K562 (cell line): ENCODE measurements around the gene PSPC1. TPM values are rescaled to one million over a fixed set of nuclear protein-coding genes. Genes with fewer than 3 reads are reported as not detected.

Experiments
- ATAC-seq: fragments of 200-7000 bp; cut with Tn5 transposase; 3 replicates; pipeline ENCODE4 v1.9.1; 2020; ENCODE audit warnings: moderate library complexity
- BruUV-seq: library from RNA; stranded (reverse); fragments of 400-500 nt; replicated peaks from 2 replicates; lab custom pipeline; 2021; lab: Mats Ljungman, UMichigan
- CTCF ChIA-PET: fragments of 300-600 bp; formaldehyde crosslinking; extraction: SDS; loops from one replicate; lab custom pipeline; 2021; ENCODE audit warnings: low intra/inter-chr PET ratio; lab: Yijun Ruan, JAX
- POLR2A ChIA-PET: fragments of 300-600, 350-650 bp; sonication (Branson Sonifier 250); formaldehyde crosslinking; extraction: SDS; loops from one replicate; lab custom pipeline; 2021; ENCODE audit warnings: antibody characterized with exemption, inconsistent platforms; lab: Yijun Ruan, JAX
- DNase-seq, 4 experiments: peaks; one replicate each; pipeline versions ENCODE4 v3.0.0 to v3.0.0-alpha.2; 2011 to 2018; ENCODE audit warnings: low spot score in 3 of 4, mixed read lengths in 3 of 4; ENCODE audit errors: extremely low read depth in 1 of 4
- FAIRE-seq: peaks from 2 replicates; lab custom pipeline; 2011; peaks lifted over from hg19 to GRCh38; lab: Jason Lieb, UNC
- H2AFZ ChIP-seq: 2 replicates; pipeline ENCODE4 v1.6.0; 2011; ENCODE audit warnings: low read depth, low read length, control low read depth, inconsistent platforms
- H3K27ac ChIP-seq: fragments of 200-600 bp; 3 replicates; pipeline ENCODE4 v1.8.0; 2011; ENCODE audit warnings: low read depth, mild to moderate bottlenecking, control low read depth, inconsistent platforms, low read length, moderate library complexity, mixed read lengths; ENCODE audit errors: extremely low read depth
- H3K27me3 ChIP-seq, 2 experiments: fragments of 300-600 bp in 1 of 2; 2 replicates in 1 of 2; 3 replicates in 1 of 2; pipeline versions ENCODE4 v1.6.0 to v1.8.0; 2011; ENCODE audit warnings: inconsistent platforms in 2 of 2, low read length in 2 of 2, mild to moderate bottlenecking in 1 of 2, mixed read lengths in 1 of 2, moderate library complexity in 1 of 2; ENCODE audit not compliant: control insufficient read depth in 2 of 2, insufficient read depth in 2 of 2
- H3K36me3 ChIP-seq: fragments of 300-600 bp; 3 replicates; pipeline ENCODE4 v1.8.0; 2011; ENCODE audit warnings: mild to moderate bottlenecking, low read length, inconsistent platforms; ENCODE audit not compliant: control insufficient read depth, insufficient read depth
- H3K4me1 ChIP-seq, 2 experiments: fragments of 200-600 bp in 1 of 2; replicated peaks in 1 of 2; 2 replicates in 1 of 2; 3 replicates in 1 of 2; pipeline versions ENCODE4 v1.5.1 to v1.8.0; 2011; ENCODE audit warnings: inconsistent platforms in 2 of 2, low read length in 2 of 2, mild to moderate bottlenecking in 1 of 2, mixed read lengths in 1 of 2, moderate library complexity in 1 of 2; ENCODE audit not compliant: control insufficient read depth in 2 of 2, insufficient read depth in 2 of 2
- H3K4me2 ChIP-seq: 2 replicates; pipeline ENCODE4 v1.6.1; 2011; ENCODE audit warnings: low read length, control low read depth, inconsistent platforms, mixed read lengths; ENCODE audit not compliant: insufficient read depth
- H3K4me3 ChIP-seq: fragments of 200-600 bp; sonication (generic), shearing (Covaris generic); 2 replicates; pipeline ENCODE4 v1.5.1; 2016; ENCODE audit warnings: control low read depth, inconsistent platforms
- H3K79me2 ChIP-seq: fragments of 200-600 bp; 3 replicates; pipeline ENCODE4 v1.8.0; 2011; ENCODE audit warnings: low read length, inconsistent platforms; ENCODE audit not compliant: control insufficient read depth, insufficient read depth
- H3K9ac ChIP-seq, 2 experiments: 2 replicates each; pipeline versions ENCODE4 v1.6.0 to v1.6.1; 2011; ENCODE audit warnings: low read depth in 2 of 2, low read length in 2 of 2, control low read depth in 1 of 2, inconsistent platforms in 1 of 2, mild to moderate bottlenecking in 1 of 2, mixed read lengths in 1 of 2; ENCODE audit not compliant: insufficient read depth in 1 of 2
- H3K9me1 ChIP-seq: one replicate; pipeline ENCODE4 v1.6.0; 2011; ENCODE audit warnings: inconsistent platforms, mild to moderate bottlenecking, low read length, moderate library complexity; ENCODE audit not compliant: control insufficient read depth, insufficient read depth
- H3K9me3 ChIP-seq: replicated peaks from 2 replicates; pipeline ENCODE4 v1.5.1; 2011; ENCODE audit warnings: low read depth, low read length, inconsistent platforms; ENCODE audit not compliant: control insufficient read depth, insufficient read depth
- H4K20me1 ChIP-seq: replicated peaks from 2 replicates; pipeline ENCODE4 v1.6.1; 2011; ENCODE audit warnings: low read length, inconsistent platforms, mixed read lengths; ENCODE audit not compliant: control insufficient read depth, insufficient read depth
- DMBX1 ChIP-seq: fragments of 250-450 bp; sonication (Bioruptor Pico); IDR thresholded peaks from 2 replicates; pipeline ENCODE4 v1.8.0; 2022; ENCODE audit warnings: inconsistent platforms, mild to moderate bottlenecking, moderate library complexity, borderline replicate concordance
- EP400 ChIP-seq: fragments of 450-650 bp; IDR thresholded peaks from 2 replicates; pipeline ENCODE4 v1.6.1; 2017; ENCODE audit warnings: antibody characterized with exemption, mild to moderate bottlenecking, moderate library complexity
- HIVEP1 ChIP-seq: fragments of 250-450 bp; sonication (Bioruptor Pico); IDR thresholded peaks from 2 replicates; pipeline ENCODE4 v1.4.0; 2020; ENCODE audit warnings: mild to moderate bottlenecking
- HLTF ChIP-seq: fragments of 450-650 bp; IDR thresholded peaks from 2 replicates; pipeline ENCODE4 v1.6.1; 2016
- JUNB ChIP-seq: fragments of 450-650 bp; formaldehyde crosslinking; conservative IDR thresholded peaks from 2 replicates; pipeline ENCODE4 v1.4.0; 2020; ENCODE audit warnings: mild to moderate bottlenecking
- RBM39 ChIP-seq: fragments of 200-400 bp; formaldehyde crosslinking; optimal IDR thresholded peaks from 2 replicates; pipeline ENCODE3; 2018; ENCODE audit warnings: low read depth, low read length
- SMAD3 ChIP-seq: fragments of 450-650 bp; formaldehyde crosslinking; conservative IDR thresholded peaks from 2 replicates; pipeline ENCODE4 v1.4.0; 2020; ENCODE audit warnings: mild to moderate bottlenecking
- SREBF1 ChIP-seq: fragments of 150-350 bp; IDR thresholded peaks from 2 replicates; pipeline ENCODE4 v1.6.1; 2014; ENCODE audit warnings: antibody characterized with exemption, low read depth, low read length, borderline replicate concordance
- STAT5A ChIP-seq: IDR thresholded peaks from 2 replicates; pipeline ENCODE4 v1.6.1; 2012; ENCODE audit warnings: low read length, inconsistent platforms, borderline replicate concordance
- THRB ChIP-seq: fragments of 450-650 bp; formaldehyde crosslinking; conservative IDR thresholded peaks from 2 replicates; pipeline ENCODE4 v1.4.0; 2022; ENCODE audit warnings: mild to moderate bottlenecking, missing genetic modification characterization
- TRIM28 ChIP-seq: fragments of 450-650 bp; IDR thresholded peaks from 2 replicates; pipeline ENCODE4 v1.6.1; 2017
- ZNF347 ChIP-seq: fragments of 450-650 bp; formaldehyde crosslinking; IDR thresholded peaks from 2 replicates; pipeline ENCODE4 v1.4.0; 2020; ENCODE audit warnings: low read depth, mild to moderate bottlenecking, moderate library complexity
- WGBS: fragments of 100-300 bp; shearing (Covaris generic); methylation state at CpG from one replicate; pipeline ENCODE4 v1.1.6; 2016; ENCODE audit warnings: low coverage, mixed read lengths; ENCODE audit not compliant: insufficient coverage; ENCODE audit errors: missing lambda C conversion rate; 5-methylcytosine and 5-hydroxymethylcytosine counted together
- in situ Hi-C: fragments of 300-500 bp; cut with MboI; formaldehyde crosslinking; loops from 4 replicates; pipeline ENCODE4 v1.15.0; 2018; ENCODE audit warnings: inconsistent platforms, mixed read lengths
- intact Hi-C: fragments of 100-400 bp; cut with micrococcal nuclease; formaldehyde crosslinking; loops from 2 replicates; pipeline ENCODE4 v1.14.2; 2022
- polyA plus RNA-seq, 8 experiments: library from polyadenylated mRNA; depleted of rRNA in 4 of 8; stranded (reverse) in 5 of 8; unstranded in 3 of 8; fragments of >200 nt; fragmentation: Nextera tagmentation in 2 of 8; fragmentation: Illumina TruSeq in 1 of 8; extraction: Ambion mirVana in 2 of 8; extraction: Trizol in 1 of 8; gene quantifications; 2 replicates each; pipeline versions ENCODE4 v1.2.1 to v1.2.3, GENCODE V29; 2011 to 2014; ENCODE audit warnings: inconsistent platforms in 1 of 8, missing spikeins in 1 of 8
- total RNA-seq, 7 experiments: library from RNA; depleted of rRNA in 6 of 7; stranded (reverse); fragments of >200 nt in 6 of 7; fragmentation: Illumina TruSeq in 2 of 7; extraction: Trizol in 2 of 7; gene quantifications; 2 replicates each; pipeline versions ENCODE4 v1.2.1 to v1.2.3, GENCODE V29; 2011 to 2021; ENCODE audit warnings: low replicate concordance in 1 of 7
- TF ChIP-seq, protein P1 (sequence below): fragments of 450-650 bp; IDR thresholded peaks from 2 replicates; pipeline ENCODE4 v1.6.1; 2016; ENCODE audit warnings: borderline replicate concordance
- TF ChIP-seq, protein P2 (sequence below): IDR thresholded peaks from 2 replicates; pipeline ENCODE4 v1.6.1; 2012; ENCODE audit warnings: low read depth, low read length, improper control_type of control experiment, borderline replicate concordance
- TF ChIP-seq, protein P3 (sequence below): IDR thresholded peaks from 2 replicates; pipeline ENCODE4 v1.6.1; 2011; ENCODE audit not compliant: insufficient read length; ENCODE audit errors: extremely low read depth

Gene PSPC1
- total and polyA plus RNA-seq, 9 of the 15 experiments (the other 6 are each of a cell fraction or from before 2014, with no cell fraction given): 8.6 to 60.4 (median 42.4) TPM

- TF ChIP-seq JUNB: no peak
- no peak for TF ChIP-seq TRIM28
- no peak for TF ChIP-seq EP400
- TF ChIP-seq HIVEP1 (CRISPR knock-in tag): no peak
- TF ChIP-seq, all 486 proteins: peak for 0
These were observed 101.2 kb downstream of the PSPC1 start (continued) for GRCh38 chr13:19681517-19681916.

GRCh38 chr13:19680751-19681150, 102.0 kb downstream of the PSPC1 start:
- in situ Hi-C loops (no loop called here), intact Hi-C loops (loop anchor here (10.0 kb wide), 1 partner anchor 616 kb away; no protein-coding TSS in a partner anchor)
- no peaks in the 10 kb centered on the region for H3K4me1 ChIP-seq
- no peaks in the 10 kb centered on the region for H4K20me1 ChIP-seq
- no peaks in the 10 kb centered on the region for H3K79me2 ChIP-seq
- no TSS peak for BruUV-seq
- H3K27ac ChIP-seq: no peak overlapping the region
- H3K4me3 ChIP-seq: no peak overlapping the region
- H3K9me1 ChIP-seq: no peaks in the 10 kb centered on the region
- POLR2A ChIA-PET: no interaction called here
- 92% methylated on average over 7 of the region's 7 CpGs for WGBS
- H3K27me3 ChIP-seq: no peaks in the 10 kb centered on the region
- H2AFZ ChIP-seq: no peak overlapping the region
- FAIRE-seq: no peak
- no peaks in the 10 kb centered on the region for H3K9me3 ChIP-seq
- no peak for ATAC-seq
- DNase-seq: no peak
- H3K4me2 ChIP-seq: no peak overlapping the region
- H3K9ac ChIP-seq: no peak overlapping the region
- H3K36me3 ChIP-seq: peaks cover 17% of the 10 kb centered on the region; the same call in 1 of the 3 replicates
- CTCF ChIA-PET: interaction anchor here (0.6 kb wide), 1 partner anchor 245 kb away, joined by 3 read pairs; no protein-coding TSS in a partner anchor
- TF ChIP-seq, protein P1, sequence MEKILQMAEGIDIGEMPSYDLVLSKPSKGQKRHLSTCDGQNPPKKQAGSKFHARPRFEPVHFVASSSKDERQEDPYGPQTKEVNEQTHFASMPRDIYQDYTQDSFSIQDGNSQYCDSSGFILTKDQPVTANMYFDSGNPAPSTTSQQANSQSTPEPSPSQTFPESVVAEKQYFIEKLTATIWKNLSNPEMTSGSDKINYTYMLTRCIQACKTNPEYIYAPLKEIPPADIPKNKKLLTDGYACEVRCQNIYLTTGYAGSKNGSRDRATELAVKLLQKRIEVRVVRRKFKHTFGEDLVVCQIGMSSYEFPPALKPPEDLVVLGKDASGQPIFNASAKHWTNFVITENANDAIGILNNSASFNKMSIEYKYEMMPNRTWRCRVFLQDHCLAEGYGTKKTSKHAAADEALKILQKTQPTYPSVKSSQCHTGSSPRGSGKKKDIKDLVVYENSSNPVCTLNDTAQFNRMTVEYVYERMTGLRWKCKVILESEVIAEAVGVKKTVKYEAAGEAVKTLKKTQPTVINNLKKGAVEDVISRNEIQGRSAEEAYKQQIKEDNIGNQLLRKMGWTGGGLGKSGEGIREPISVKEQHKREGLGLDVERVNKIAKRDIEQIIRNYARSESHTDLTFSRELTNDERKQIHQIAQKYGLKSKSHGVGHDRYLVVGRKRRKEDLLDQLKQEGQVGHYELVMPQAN: no peak
- no peak for TF ChIP-seq ZNF347 (CRISPR knock-in tag)
- TF ChIP-seq RBM39: no peak
- TF ChIP-seq, protein P2, sequence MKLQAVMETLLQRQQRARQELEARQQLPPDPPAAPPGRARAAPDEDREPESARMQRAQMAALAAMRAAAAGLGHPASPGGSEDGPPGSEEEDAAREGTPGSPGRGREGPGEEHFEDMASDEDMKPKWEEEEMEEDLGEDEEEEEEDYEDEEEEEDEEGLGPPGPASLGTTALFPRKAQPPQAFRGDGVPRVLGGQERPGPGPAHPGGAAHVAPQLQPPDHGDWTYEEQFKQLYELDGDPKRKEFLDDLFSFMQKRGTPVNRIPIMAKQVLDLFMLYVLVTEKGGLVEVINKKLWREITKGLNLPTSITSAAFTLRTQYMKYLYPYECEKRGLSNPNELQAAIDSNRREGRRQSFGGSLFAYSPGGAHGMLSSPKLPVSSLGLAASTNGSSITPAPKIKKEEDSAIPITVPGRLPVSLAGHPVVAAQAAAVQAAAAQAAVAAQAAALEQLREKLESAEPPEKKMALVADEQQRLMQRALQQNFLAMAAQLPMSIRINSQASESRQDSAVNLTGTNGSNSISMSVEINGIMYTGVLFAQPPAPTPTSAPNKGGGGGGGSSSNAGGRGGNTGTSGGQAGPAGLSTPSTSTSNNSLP: no peak
- TF ChIP-seq DMBX1: no peak
- no peak for TF ChIP-seq THRB (CRISPR knock-in tag)
- TF ChIP-seq SMAD3: no peak
- no peak for TF ChIP-seq HLTF
- TF ChIP-seq, protein P3, sequence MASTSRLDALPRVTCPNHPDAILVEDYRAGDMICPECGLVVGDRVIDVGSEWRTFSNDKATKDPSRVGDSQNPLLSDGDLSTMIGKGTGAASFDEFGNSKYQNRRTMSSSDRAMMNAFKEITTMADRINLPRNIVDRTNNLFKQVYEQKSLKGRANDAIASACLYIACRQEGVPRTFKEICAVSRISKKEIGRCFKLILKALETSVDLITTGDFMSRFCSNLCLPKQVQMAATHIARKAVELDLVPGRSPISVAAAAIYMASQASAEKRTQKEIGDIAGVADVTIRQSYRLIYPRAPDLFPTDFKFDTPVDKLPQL: no peak
- no peak for TF ChIP-seq STAT5A
- TF ChIP-seq SREBF1: no peak
- TF ChIP-seq, all 486 proteins: peak for 0
